ENCODE measurements around the gene PRUNE1. TPM values are rescaled to one million over a fixed set of nuclear protein-coding genes. Genes with fewer than 3 reads are reported as not detected.

PRUNE1 gene
- total RNA-seq, 1 experiment from 2014 or later, result 24.5 TPM

DNA sequence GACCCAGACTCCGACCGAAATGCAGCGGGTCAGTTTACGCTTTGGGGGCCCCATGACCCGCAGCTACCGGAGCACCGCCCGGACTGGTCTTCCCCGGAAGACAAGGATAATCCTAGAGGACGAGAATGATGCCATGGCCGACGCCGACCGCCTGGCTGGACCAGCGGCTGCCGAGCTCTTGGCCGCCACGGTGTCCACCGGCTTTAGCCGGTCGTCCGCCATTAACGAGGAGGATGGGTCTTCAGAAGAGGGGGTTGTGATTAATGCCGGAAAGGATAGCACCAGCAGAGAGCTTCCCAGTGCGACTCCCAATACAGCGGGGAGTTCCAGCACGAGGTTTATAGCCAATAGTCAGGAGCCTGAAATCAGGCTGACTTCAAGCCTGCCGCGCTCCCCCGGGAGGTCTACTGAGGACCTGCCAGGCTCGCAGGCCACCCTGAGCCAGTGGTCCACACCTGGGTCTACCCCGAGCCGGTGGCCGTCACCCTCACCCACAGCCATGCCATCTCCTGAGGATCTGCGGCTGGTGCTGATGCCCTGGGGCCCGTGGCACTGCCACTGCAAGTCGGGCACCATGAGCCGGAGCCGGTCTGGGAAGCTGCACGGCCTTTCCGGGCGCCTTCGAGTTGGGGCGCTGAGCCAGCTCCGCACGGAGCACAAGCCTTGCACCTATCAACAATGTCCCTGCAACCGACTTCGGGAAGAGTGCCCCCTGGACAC lies 39.8 kb downstream of the PRUNE1 start (continued):
- TF ChIP-seq, protein P1, sequence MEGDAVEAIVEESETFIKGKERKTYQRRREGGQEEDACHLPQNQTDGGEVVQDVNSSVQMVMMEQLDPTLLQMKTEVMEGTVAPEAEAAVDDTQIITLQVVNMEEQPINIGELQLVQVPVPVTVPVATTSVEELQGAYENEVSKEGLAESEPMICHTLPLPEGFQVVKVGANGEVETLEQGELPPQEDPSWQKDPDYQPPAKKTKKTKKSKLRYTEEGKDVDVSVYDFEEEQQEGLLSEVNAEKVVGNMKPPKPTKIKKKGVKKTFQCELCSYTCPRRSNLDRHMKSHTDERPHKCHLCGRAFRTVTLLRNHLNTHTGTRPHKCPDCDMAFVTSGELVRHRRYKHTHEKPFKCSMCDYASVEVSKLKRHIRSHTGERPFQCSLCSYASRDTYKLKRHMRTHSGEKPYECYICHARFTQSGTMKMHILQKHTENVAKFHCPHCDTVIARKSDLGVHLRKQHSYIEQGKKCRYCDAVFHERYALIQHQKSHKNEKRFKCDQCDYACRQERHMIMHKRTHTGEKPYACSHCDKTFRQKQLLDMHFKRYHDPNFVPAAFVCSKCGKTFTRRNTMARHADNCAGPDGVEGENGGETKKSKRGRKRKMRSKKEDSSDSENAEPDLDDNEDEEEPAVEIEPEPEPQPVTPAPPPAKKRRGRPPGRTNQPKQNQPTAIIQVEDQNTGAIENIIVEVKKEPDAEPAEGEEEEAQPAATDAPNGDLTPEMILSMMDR (IDR thresholded peaks at IDR 0.05), result peak; percentile 30; the same call in 1 of the 2 replicates
- TF ChIP-seq, protein P2, sequence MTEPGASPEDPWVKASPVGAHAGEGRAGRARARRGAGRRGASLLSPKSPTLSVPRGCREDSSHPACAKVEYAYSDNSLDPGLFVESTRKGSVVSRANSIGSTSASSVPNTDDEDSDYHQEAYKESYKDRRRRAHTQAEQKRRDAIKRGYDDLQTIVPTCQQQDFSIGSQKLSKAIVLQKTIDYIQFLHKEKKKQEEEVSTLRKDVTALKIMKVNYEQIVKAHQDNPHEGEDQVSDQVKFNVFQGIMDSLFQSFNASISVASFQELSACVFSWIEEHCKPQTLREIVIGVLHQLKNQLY (CRISPR knock-in tag; IDR thresholded peaks at IDR 0.05), result no peak
- TF ChIP-seq, protein P3, sequence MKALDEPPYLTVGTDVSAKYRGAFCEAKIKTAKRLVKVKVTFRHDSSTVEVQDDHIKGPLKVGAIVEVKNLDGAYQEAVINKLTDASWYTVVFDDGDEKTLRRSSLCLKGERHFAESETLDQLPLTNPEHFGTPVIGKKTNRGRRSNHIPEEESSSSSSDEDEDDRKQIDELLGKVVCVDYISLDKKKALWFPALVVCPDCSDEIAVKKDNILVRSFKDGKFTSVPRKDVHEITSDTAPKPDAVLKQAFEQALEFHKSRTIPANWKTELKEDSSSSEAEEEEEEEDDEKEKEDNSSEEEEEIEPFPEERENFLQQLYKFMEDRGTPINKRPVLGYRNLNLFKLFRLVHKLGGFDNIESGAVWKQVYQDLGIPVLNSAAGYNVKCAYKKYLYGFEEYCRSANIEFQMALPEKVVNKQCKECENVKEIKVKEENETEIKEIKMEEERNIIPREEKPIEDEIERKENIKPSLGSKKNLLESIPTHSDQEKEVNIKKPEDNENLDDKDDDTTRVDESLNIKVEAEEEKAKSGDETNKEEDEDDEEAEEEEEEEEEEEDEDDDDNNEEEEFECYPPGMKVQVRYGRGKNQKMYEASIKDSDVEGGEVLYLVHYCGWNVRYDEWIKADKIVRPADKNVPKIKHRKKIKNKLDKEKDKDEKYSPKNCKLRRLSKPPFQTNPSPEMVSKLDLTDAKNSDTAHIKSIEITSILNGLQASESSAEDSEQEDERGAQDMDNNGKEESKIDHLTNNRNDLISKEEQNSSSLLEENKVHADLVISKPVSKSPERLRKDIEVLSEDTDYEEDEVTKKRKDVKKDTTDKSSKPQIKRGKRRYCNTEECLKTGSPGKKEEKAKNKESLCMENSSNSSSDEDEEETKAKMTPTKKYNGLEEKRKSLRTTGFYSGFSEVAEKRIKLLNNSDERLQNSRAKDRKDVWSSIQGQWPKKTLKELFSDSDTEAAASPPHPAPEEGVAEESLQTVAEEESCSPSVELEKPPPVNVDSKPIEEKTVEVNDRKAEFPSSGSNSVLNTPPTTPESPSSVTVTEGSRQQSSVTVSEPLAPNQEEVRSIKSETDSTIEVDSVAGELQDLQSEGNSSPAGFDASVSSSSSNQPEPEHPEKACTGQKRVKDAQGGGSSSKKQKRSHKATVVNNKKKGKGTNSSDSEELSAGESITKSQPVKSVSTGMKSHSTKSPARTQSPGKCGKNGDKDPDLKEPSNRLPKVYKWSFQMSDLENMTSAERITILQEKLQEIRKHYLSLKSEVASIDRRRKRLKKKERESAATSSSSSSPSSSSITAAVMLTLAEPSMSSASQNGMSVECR (CRISPR knock-in tag; IDR thresholded peaks at IDR 0.05; ENCODE audit: borderline replicate concordance), result peak; percentile 66
- peak; percentile 44; the same call in 1 of the 2 replicates for TF ChIP-seq FOXK1 (CRISPR knock-in tag; IDR thresholded peaks at IDR 0.05)
- TF ChIP-seq, protein P4, sequence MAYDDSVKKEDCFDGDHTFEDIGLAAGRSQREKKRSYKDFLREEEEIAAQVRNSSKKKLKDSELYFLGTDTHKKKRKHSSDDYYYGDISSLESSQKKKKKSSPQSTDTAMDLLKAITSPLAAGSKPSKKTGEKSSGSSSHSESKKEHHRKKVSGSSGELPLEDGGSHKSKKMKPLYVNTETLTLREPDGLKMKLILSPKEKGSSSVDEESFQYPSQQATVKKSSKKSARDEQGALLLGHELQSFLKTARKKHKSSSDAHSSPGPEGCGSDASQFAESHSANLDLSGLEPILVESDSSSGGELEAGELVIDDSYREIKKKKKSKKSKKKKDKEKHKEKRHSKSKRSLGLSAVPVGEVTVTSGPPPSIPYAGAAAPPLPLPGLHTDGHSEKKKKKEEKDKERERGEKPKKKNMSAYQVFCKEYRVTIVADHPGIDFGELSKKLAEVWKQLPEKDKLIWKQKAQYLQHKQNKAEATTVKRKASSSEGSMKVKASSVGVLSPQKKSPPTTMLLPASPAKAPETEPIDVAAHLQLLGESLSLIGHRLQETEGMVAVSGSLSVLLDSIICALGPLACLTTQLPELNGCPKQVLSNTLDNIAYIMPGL (CRISPR knock-in tag; IDR thresholded peaks at IDR 0.05), result peak; percentile 90; the same call in 1 of the 2 replicates
- TF ChIP-seq, protein P5, sequence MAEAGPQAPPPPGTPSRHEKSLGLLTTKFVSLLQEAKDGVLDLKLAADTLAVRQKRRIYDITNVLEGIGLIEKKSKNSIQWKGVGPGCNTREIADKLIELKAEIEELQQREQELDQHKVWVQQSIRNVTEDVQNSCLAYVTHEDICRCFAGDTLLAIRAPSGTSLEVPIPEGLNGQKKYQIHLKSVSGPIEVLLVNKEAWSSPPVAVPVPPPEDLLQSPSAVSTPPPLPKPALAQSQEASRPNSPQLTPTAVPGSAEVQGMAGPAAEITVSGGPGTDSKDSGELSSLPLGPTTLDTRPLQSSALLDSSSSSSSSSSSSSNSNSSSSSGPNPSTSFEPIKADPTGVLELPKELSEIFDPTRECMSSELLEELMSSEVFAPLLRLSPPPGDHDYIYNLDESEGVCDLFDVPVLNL (CRISPR knock-in tag; IDR thresholded peaks at IDR 0.05; ENCODE audit: borderline replicate concordance, low read depth), result 0 out of 2 replicates have a peak, but pooled peaks have one; percentile 32

DNA sequence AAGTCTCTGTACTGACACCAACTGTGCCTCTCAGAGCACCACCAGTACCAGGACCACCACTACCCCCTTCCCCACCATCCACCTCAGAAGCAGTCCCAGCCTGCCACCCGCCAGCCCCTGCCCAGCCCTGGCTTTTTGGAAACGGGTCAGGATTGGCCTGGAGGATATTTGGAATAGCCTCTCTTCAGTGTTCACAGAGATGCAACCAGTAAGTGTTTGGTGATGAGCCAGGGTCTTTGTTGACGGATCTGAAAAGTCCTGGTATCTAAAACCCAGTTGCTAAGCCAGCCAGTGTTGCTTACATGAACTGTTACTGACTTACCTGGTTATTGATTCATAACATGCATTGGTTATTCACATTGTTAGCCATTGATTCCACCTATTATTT lies 40.4 kb downstream of the PRUNE1 start:
- Mint-ChIP-seq H3K27ac (no peak overlapping the region), H3K9me3 (no peaks in the 10 kb centered on the region), H3K27me3 (ENCODE audit: low read depth) (no peaks in the 10 kb centered on the region), H3K4me1 (peaks cover 17% of the 10 kb centered on the region), H3K4me3 (peak overlapping the region; percentile 96), H3K36me3 (peaks cover 19% of the 10 kb centered on the region)
- CTCF ChIA-PET, result interaction anchor here (0.6 to 3.7 kb wide), 24 partner anchors 10 to 419 kb away, joined by 3 to 43 read pairs (median 5); partner anchors contain the start of genes BNIPL, CDC42SE1, ENSA and GABPB2
- ATAC-seq, result peak; percentile 91
- TF ChIP-seq, protein P4 (CRISPR knock-in tag; IDR thresholded peaks at IDR 0.05), result 0 out of 2 replicates have a peak, but pooled peaks have one; percentile 6
- TF ChIP-seq GRHL2 (CRISPR knock-in tag; IDR thresholded peaks at IDR 0.05; ENCODE audit: insufficient replicate concordance, severe bottlenecking), result no peak
- TF ChIP-seq, protein P6, sequence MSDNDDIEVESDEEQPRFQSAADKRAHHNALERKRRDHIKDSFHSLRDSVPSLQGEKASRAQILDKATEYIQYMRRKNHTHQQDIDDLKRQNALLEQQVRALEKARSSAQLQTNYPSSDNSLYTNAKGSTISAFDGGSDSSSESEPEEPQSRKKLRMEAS (CRISPR knock-in tag; IDR thresholded peaks at IDR 0.05), result 0 out of 2 replicates have a peak, but pooled peaks have one; percentile 8
- POLR2A ChIA-PET, result interaction anchor here (0.8 to 1.6 kb wide), 6 partner anchors 12 to 141 kb away, joined by 3 to 6 read pairs (median 4); partner anchors contain the start of genes BNIPL, MLLT11 and VPS72
- no peak for DNase-seq (ENCODE audit: low spot score)
